Panc1 (cell line): ENCODE measurements around the gene PXDN. TPM values are rescaled to one million over a fixed set of nuclear protein-coding genes. Genes with fewer than 3 reads are reported as not detected.

Experiments
- ATAC-seq: fragments of 200-7000 bp; cut with Tn5 transposase; 2 replicates; pipeline ENCODE4 v1.9.1; 2020; ENCODE audit warnings: mild to moderate bottlenecking, moderate library complexity
- BruUV-seq: library from RNA; stranded (reverse); fragments of 400-500 nt; replicated peaks from 2 replicates; lab custom pipeline; 2021; lab: Mats Ljungman, UMichigan
- CTCF ChIA-PET: fragments of 300-600 bp; sonication (Branson Sonifier 250); formaldehyde crosslinking; loops from one replicate; lab custom pipeline; 2022; ENCODE audit warnings: antibody characterized with exemption; lab: Charles Lee
- POLR2A ChIA-PET: fragments of 300-600 bp; sonication (Branson Sonifier 250); formaldehyde crosslinking; loops from one replicate; lab custom pipeline; 2022; ENCODE audit warnings: antibody characterized with exemption; lab: Charles Lee
- DNase-seq: peaks from one replicate; pipeline ENCODE4 v3.0.0-alpha.2; 2010; ENCODE audit warnings: low read depth, low spot score
- H3K27ac ChIP-seq: 2 replicates; pipeline ENCODE4 v1.5.1; 2011; ENCODE audit warnings: mild to moderate bottlenecking, low read length, inconsistent platforms
- H3K27me3 ChIP-seq: fragments of 200-500 bp; sonication (Bioruptor generic); 2 replicates; pipeline ENCODE4 v1.6.0; 2014; ENCODE audit warnings: low read length, inconsistent platforms; ENCODE audit not compliant: control insufficient read depth, insufficient read depth
- H3K36me3 ChIP-seq: fragments of 200-500 bp; sonication (Bioruptor generic); 2 replicates; pipeline ENCODE4 v1.5.1; 2014; ENCODE audit warnings: inconsistent platforms, mild to moderate bottlenecking, low read length, moderate library complexity; ENCODE audit not compliant: control insufficient read depth, insufficient read depth
- H3K4me1 ChIP-seq: 2 replicates; pipeline ENCODE4 v1.5.1; 2011; ENCODE audit warnings: inconsistent platforms, mild to moderate bottlenecking, low read length, moderate library complexity; ENCODE audit not compliant: control insufficient read depth, insufficient read depth
- H3K4me3 ChIP-seq, 2 experiments: 2 replicates each; pipeline ENCODE4 v1.5.1; 2011 to 2012; ENCODE audit warnings: low read depth in 2 of 2, low read length in 2 of 2, mild to moderate bottlenecking in 2 of 2, inconsistent platforms in 1 of 2, moderate library complexity in 1 of 2
- H3K9me3 ChIP-seq: fragments of 200-500 bp; sonication (Bioruptor generic); 2 replicates; pipeline ENCODE4 v1.5.1; 2014; ENCODE audit warnings: low read depth, mild to moderate bottlenecking, inconsistent platforms, low read length, moderate library complexity; ENCODE audit not compliant: control insufficient read depth, insufficient read depth
- POLR2AphosphoS5 ChIP-seq: IDR thresholded peaks from 2 replicates; pipeline ENCODE4 v1.6.1; 2012; ENCODE audit warnings: mild to moderate bottlenecking, low read depth, low read length, moderate library complexity
- SIN3A ChIP-seq: IDR thresholded peaks from 2 replicates; pipeline ENCODE4 v1.6.1; 2012; ENCODE audit warnings: low read depth, mild to moderate bottlenecking, low read length, moderate library complexity, borderline replicate concordance; ENCODE audit not compliant: insufficient read depth
- TCF7L2 ChIP-seq: IDR thresholded peaks from 2 replicates; pipeline ENCODE4 v1.6.1; 2011; ENCODE audit warnings: mild to moderate bottlenecking, low read depth, low read length, inconsistent platforms
- in situ Hi-C: cut with HindIII; loops from 2 replicates; pipeline ENCODE4 v1.10.0; 2016; ENCODE audit warnings: low sequenced_read_pairs, low pct_unique_long_range_greater_than_20kb
- intact Hi-C: fragments of 100-400 bp; cut with micrococcal nuclease; formaldehyde crosslinking; loops from one replicate; pipeline ENCODE4 v1.10.0; 2022; ENCODE audit not compliant: unreplicated experiment
- total RNA-seq: library from RNA; stranded (reverse); gene quantifications from one replicate; pipeline ENCODE4 v1.2.1, GENCODE V29; 2021; ENCODE audit not compliant: unreplicated experiment
- TF ChIP-seq, protein P1 (sequence below): fragments of 450-650 bp; IDR thresholded peaks from 2 replicates; pipeline ENCODE4 v1.5.1; 2017; ENCODE audit warnings: mild to moderate bottlenecking
- TF ChIP-seq, protein P2 (sequence below), 2 experiments: IDR thresholded peaks; 2 replicates each; pipeline ENCODE4 v1.6.1; 2011 to 2012; ENCODE audit warnings: low read depth in 2 of 2, control low read depth in 1 of 2, low read length in 1 of 2, mild to moderate bottlenecking in 1 of 2, moderate library complexity in 1 of 2; ENCODE audit not compliant: insufficient read depth in 1 of 2

The PXDN gene
- total RNA-seq, 1 experiment from 2014 or later, result 2.5 TPM

DNA sequence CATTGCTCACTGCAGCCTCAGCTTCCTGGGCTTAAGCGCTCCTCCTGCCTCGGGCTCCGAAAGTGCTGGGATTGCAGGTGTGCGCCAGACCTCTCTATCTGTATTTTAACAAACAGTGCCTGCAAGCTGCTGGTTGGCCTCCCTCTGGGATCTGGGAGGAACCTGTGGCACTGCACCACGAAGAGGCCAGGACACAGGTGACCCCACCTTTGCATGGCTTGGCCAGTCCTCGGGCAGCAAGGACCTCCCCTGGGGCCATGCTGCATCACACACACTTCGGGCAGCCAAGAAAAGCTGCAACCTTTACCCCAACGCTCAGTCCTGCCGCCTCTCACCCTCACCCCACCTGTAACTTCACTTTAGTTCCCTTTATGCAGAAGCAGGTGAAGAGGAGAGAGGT lies 70.0 kb downstream of the PXDN start:
- ChIA-PET CTCF (no interaction called here), POLR2A (no interaction called here)
- H3K27me3 ChIP-seq, result no peaks in the 10 kb centered on the region
- peak overlapping the region; percentile 31; the same call in 1 of the 2 replicates for H3K27ac ChIP-seq
- no peaks in the 10 kb centered on the region for H3K36me3 ChIP-seq
- ATAC-seq, result no peak
- TF ChIP-seq TCF7L2, result no peak
- no peak for TF ChIP-seq SIN3A
- TF ChIP-seq POLR2AphosphoS5, result no peak
- TF ChIP-seq, protein P1, sequence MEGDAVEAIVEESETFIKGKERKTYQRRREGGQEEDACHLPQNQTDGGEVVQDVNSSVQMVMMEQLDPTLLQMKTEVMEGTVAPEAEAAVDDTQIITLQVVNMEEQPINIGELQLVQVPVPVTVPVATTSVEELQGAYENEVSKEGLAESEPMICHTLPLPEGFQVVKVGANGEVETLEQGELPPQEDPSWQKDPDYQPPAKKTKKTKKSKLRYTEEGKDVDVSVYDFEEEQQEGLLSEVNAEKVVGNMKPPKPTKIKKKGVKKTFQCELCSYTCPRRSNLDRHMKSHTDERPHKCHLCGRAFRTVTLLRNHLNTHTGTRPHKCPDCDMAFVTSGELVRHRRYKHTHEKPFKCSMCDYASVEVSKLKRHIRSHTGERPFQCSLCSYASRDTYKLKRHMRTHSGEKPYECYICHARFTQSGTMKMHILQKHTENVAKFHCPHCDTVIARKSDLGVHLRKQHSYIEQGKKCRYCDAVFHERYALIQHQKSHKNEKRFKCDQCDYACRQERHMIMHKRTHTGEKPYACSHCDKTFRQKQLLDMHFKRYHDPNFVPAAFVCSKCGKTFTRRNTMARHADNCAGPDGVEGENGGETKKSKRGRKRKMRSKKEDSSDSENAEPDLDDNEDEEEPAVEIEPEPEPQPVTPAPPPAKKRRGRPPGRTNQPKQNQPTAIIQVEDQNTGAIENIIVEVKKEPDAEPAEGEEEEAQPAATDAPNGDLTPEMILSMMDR, result no peak
- TF ChIP-seq, protein P2, sequence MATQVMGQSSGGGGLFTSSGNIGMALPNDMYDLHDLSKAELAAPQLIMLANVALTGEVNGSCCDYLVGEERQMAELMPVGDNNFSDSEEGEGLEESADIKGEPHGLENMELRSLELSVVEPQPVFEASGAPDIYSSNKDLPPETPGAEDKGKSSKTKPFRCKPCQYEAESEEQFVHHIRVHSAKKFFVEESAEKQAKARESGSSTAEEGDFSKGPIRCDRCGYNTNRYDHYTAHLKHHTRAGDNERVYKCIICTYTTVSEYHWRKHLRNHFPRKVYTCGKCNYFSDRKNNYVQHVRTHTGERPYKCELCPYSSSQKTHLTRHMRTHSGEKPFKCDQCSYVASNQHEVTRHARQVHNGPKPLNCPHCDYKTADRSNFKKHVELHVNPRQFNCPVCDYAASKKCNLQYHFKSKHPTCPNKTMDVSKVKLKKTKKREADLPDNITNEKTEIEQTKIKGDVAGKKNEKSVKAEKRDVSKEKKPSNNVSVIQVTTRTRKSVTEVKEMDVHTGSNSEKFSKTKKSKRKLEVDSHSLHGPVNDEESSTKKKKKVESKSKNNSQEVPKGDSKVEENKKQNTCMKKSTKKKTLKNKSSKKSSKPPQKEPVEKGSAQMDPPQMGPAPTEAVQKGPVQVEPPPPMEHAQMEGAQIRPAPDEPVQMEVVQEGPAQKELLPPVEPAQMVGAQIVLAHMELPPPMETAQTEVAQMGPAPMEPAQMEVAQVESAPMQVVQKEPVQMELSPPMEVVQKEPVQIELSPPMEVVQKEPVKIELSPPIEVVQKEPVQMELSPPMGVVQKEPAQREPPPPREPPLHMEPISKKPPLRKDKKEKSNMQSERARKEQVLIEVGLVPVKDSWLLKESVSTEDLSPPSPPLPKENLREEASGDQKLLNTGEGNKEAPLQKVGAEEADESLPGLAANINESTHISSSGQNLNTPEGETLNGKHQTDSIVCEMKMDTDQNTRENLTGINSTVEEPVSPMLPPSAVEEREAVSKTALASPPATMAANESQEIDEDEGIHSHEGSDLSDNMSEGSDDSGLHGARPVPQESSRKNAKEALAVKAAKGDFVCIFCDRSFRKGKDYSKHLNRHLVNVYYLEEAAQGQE (IDR thresholded peaks at IDR 0.05; ENCODE audit: insufficient read depth in 1 of 2, low read depth in 2 of 2, low read length in 1 of 2), result no peak
- no peak overlapping the region for H3K4me3 ChIP-seq
- intact Hi-C loops (no loop called here), in situ Hi-C loops (no loop called here)
- peaks cover 11% of the 10 kb centered on the region for H3K4me1 ChIP-seq
- H3K9me3 ChIP-seq, result no peaks in the 10 kb centered on the region
- DNase-seq, result no peak
- no TSS peak for BruUV-seq

DNA sequence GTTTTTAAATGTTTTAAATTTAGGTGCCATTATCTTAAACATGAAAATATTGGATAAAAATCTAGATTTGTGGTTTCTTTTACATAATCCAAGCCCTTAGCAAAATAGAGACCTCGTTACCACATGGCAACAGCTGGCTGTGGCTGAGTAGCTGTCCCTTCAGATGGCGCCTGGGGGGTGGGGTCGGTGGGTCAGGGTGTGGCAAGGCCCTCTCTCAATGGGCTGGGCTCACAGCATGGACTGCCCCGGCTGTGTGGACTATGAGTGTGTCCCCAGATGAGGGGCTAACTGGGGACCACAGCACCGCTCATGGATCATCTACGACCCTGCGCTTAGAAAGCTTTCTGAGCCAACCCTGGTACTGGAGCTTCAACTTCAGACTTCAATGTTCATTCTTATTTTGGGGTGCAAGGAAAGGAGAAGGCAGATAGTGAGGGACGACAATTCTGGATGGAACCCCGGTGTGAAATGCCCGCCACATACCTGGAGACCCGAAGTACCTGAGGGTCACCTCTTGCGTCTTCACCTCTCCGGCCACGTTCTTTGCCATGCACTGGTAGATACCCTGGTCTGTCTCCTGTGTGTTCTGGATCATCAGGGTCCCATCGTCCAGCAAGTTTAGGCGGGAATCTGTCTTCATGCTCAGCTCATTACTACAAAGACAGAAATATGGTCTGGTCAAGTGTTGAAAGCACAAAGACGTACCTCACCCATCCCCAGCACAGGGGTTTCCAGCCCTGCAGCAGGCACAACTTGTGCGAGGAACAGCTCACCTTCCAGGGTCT lies 71.0 kb downstream of the PXDN start:
- in situ Hi-C loops (no loop called here), intact Hi-C loops (no loop called here)
- DNase-seq (no peak), ATAC-seq (no peak)
- H3K4me3 ChIP-seq, result no peak overlapping the region
- no peaks in the 10 kb centered on the region for H3K9me3 ChIP-seq
- peaks cover 11% of the 10 kb centered on the region for H3K4me1 ChIP-seq
- H3K36me3 ChIP-seq, result no peaks in the 10 kb centered on the region
- no peak for TF ChIP-seq POLR2AphosphoS5
- TF ChIP-seq SIN3A, result no peak
- TF ChIP-seq, protein P1, result no peak
- TF ChIP-seq, protein P2 (IDR thresholded peaks at IDR 0.05; ENCODE audit: insufficient read depth in 1 of 2, low read depth in 2 of 2, low read length in 1 of 2), result no peak
- TF ChIP-seq TCF7L2, result no peak
- POLR2A ChIA-PET, result no interaction called here
- CTCF ChIA-PET, result interaction anchor here (0.6 kb wide), 1 partner anchor 120 kb away, joined by 10 read pairs; no protein-coding TSS in a partner anchor
- H3K27ac ChIP-seq, result peak overlapping the region; percentile 57; the same call in 1 of the 2 replicates
- H3K27me3 ChIP-seq, result no peaks in the 10 kb centered on the region
- BruUV-seq, result no TSS peak
